GOT3 (cell line): ENCODE data around the gene PRKCE.

Experiments
- DNase-seq: peaks from one replicate; lab custom pipeline; 2025; ENCODE audit warnings: mixed read lengths; lab: John Stamatoyannopoulos, UW

The PRKCE gene

GRCh38 chr2:45964906-45965305, 313.4 kb downstream of the PRKCE start:
- DNase-seq: no peak

GRCh38 chr2:45965871-45966498, 314.5 kb downstream of the PRKCE start:
- DNase-seq: no peak

- no peak for DNase-seq
Measured at GRCh38 chr2:45968946-45969584, 317.6 kb downstream of the PRKCE start.

- DNase-seq: no peak
Measured at GRCh38 chr2:45973426-45973825, 322.0 kb downstream of the PRKCE start.

GRCh38 chr2:45974056-45974455, 322.6 kb downstream of the PRKCE start:
- no peak for DNase-seq

GRCh38 chr2:45974762-45975408, 323.4 kb downstream of the PRKCE start:
- DNase-seq: no peak

- no peak for DNase-seq
Measured at GRCh38 chr2:45975752-45976517, 324.5 kb downstream of the PRKCE start.

- DNase-seq: no peak
Measured at GRCh38 chr2:45978302-45978859, 326.9 kb downstream of the PRKCE start.

- no peak for DNase-seq
Measured at GRCh38 chr2:45979065-45979464, 327.6 kb downstream of the PRKCE start.

- no peak for DNase-seq
Measured at GRCh38 chr2:45980161-45980865, 328.8 kb downstream of the PRKCE start.

GRCh38 chr2:45981384-45981930, 330.0 kb downstream of the PRKCE start:
- no peak for DNase-seq

GRCh38 chr2:45982096-45982495, 330.6 kb downstream of the PRKCE start:
- no peak for DNase-seq

- no peak for DNase-seq
Measured at GRCh38 chr2:45983213-45983612, 331.7 kb downstream of the PRKCE start.

GRCh38 chr2:45984366-45984765, 332.9 kb downstream of the PRKCE start:
- no peak for DNase-seq

GRCh38 chr2:45984896-45985473, 333.5 kb downstream of the PRKCE start:
- no peak for DNase-seq

- DNase-seq: no peak
Measured at GRCh38 chr2:45986509-45986908, 335.0 kb downstream of the PRKCE start.

GRCh38 chr2:45987856-45988255, 336.4 kb downstream of the PRKCE start:
- DNase-seq: no peak

- no peak for DNase-seq
Measured at GRCh38 chr2:45988879-45989278, 337.4 kb downstream of the PRKCE start.

GRCh38 chr2:45990131-45990530, 338.7 kb downstream of the PRKCE start:
- DNase-seq: no peak

- DNase-seq: peak; percentile 63
Measured at GRCh38 chr2:45992021-45992740, 340.7 kb downstream of the PRKCE start.
